Hepatocyte (in vitro differentiated cells): ENCODE results near the gene OBSL1. TPM values are rescaled to one million over a fixed set of nuclear protein-coding genes. Genes with fewer than 3 reads are reported as not detected.

Experiments
- DNase-seq: peaks from one replicate; pipeline ENCODE4 v3.0.0-alpha.2; 2016; ENCODE audit warnings: low spot score
- H2AFZ ChIP-seq: fragments of 200-600 bp; sonication (generic); 2 replicates; pipeline ENCODE4 v1.6.0; 2016; ENCODE audit warnings: antibody characterized with exemption, mild to moderate bottlenecking
- H3K27ac ChIP-seq: fragments of 200-600 bp; sonication (generic); 2 replicates; pipeline ENCODE4 v1.5.1; 2016; ENCODE audit warnings: mild to moderate bottlenecking
- H3K27me3 ChIP-seq: fragments of 200-600 bp; sonication (generic); 2 replicates; pipeline ENCODE4 v1.6.1; 2016
- H3K36me3 ChIP-seq: fragments of 200-600 bp; sonication (generic); replicated peaks from 2 replicates; pipeline ENCODE4 v1.5.1; 2016; ENCODE audit warnings: low read depth; ENCODE audit not compliant: insufficient read depth
- H3K4me1 ChIP-seq: fragments of 200-600 bp; sonication (generic); 2 replicates; pipeline ENCODE4 v1.5.1; 2016; ENCODE audit warnings: mild to moderate bottlenecking, moderate library complexity; ENCODE audit not compliant: insufficient read depth
- H3K4me2 ChIP-seq: fragments of 200-600 bp; sonication (generic); 2 replicates; pipeline ENCODE4 v1.6.0; 2016
- H3K4me3 ChIP-seq: fragments of 200-600 bp; sonication (generic); 2 replicates; pipeline ENCODE4 v1.5.1; 2016; ENCODE audit warnings: mild to moderate bottlenecking
- H3K79me2 ChIP-seq: fragments of 200-600 bp; sonication (generic); 2 replicates; pipeline ENCODE4 v1.6.0; 2017; ENCODE audit warnings: mild to moderate bottlenecking
- H3K9me2 ChIP-seq: fragments of 200-600 bp; sonication (generic); replicated peaks from 2 replicates; pipeline ENCODE4 v1.6.0; 2017; ENCODE audit warnings: mild to moderate bottlenecking; ENCODE audit not compliant: insufficient read depth
- H3K9me3 ChIP-seq: fragments of 200-600 bp; sonication (generic); 2 replicates; pipeline ENCODE4 v1.5.1; 2016; ENCODE audit warnings: low read depth, mild to moderate bottlenecking
- H4K20me1 ChIP-seq: fragments of 200-600 bp; sonication (generic); 2 replicates; pipeline ENCODE4 v1.6.0; 2016; ENCODE audit warnings: mild to moderate bottlenecking; ENCODE audit not compliant: insufficient read depth, poor library complexity, severe bottlenecking
- EZH2 ChIP-seq: fragments of 200-600 bp; sonication (generic); IDR thresholded peaks from 2 replicates; pipeline ENCODE4 v1.6.1; 2016; ENCODE audit warnings: antibody characterized with exemption, mild to moderate bottlenecking, borderline replicate concordance
- EZH2phosphoT487 ChIP-seq: fragments of 200-600 bp; sonication (generic); IDR thresholded peaks from one replicate; pipeline ENCODE4 v1.6.1; 2018; ENCODE audit warnings: antibody characterized with exemption, mild to moderate bottlenecking, low read depth, moderate library complexity; ENCODE audit not compliant: unreplicated experiment, severe bottlenecking
- whole genome bisulfite sequencing: methylation state at CpG from one replicate; pipeline ENCODE4 v1.1.6; 2016; ENCODE audit warnings: low lambda C conversion rate; ENCODE audit errors: missing lambda C conversion rate; 5-methylcytosine and 5-hydroxymethylcytosine counted together
- polyA plus RNA-seq: library from polyadenylated mRNA; unstranded; fragments of >200 nt; fragmentation: Nextera tagmentation; extraction: Ambion mirVana; gene quantifications from 2 replicates; pipeline ENCODE4 v1.2.1, GENCODE V29; 2016
- total RNA-seq: library from RNA; depleted of rRNA; stranded (reverse); fragments of >200 nt; gene quantifications from 2 replicates; pipeline ENCODE4 v1.2.3, GENCODE V29; 2014
- TF ChIP-seq, protein P1 (sequence below): fragments of 200-600 bp; sonication (generic); IDR thresholded peaks from 2 replicates; pipeline ENCODE4 v1.5.1; 2016; ENCODE audit warnings: antibody characterized with exemption, mild to moderate bottlenecking; ENCODE audit not compliant: poor library complexity

OBSL1 gene
- total and polyA plus RNA-seq, 2 experiments from 2014 or later, result 61.0 to 84.6 TPM

DNA sequence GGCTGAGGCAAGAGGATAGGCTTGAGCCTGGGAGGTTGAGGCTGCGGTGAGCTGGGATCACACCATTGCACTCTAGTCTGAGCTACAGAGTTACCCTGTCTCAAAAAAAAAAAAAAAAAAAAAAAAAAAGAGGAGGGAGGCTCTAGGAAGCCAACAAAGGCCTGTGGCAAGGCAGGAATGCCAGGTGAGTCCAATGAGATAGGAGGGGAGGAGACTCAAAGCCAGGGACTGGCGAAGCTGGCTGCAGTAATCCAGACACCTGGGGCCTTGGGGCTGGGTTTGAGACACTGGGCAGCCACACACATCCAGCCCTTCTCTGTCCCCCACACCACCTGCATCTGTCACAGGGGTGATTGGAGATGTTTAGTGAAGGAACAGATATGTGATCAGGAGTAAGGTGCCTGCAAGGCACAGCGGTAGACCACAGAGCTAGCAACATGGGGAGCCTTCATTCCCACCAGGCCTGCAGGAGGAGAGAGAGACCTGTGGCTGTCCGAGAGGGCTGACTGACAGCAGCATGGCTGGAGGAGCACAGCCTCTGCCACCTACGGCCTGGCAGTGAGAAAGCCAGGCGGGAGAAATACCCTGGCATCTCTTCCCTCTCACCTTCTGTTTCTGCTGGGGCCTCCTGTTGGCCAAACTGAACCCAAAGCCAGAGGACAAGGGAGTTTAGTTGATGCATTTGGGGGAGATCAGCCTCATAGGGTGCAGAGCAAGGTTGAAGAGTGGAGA, 37.2 kb downstream of the OBSL1 start:
- Histone ChIP-seq H3K27me3 (peaks cover 9% of the 10 kb centered on the region), H3K36me3 (no peaks in the 10 kb centered on the region), H3K4me2 (no peak overlapping the region), H4K20me1 (peaks cover 8% of the 10 kb centered on the region), H2AFZ (no peak overlapping the region), H3K9me2 (no peaks in the 10 kb centered on the region), H3K9me3 (no peaks in the 10 kb centered on the region), H3K4me3 (no peak overlapping the region), H3K79me2 (no peaks in the 10 kb centered on the region), H3K27ac (no peak overlapping the region), H3K4me1 (peaks cover 12% of the 10 kb centered on the region)
- TF ChIP-seq, protein P1, sequence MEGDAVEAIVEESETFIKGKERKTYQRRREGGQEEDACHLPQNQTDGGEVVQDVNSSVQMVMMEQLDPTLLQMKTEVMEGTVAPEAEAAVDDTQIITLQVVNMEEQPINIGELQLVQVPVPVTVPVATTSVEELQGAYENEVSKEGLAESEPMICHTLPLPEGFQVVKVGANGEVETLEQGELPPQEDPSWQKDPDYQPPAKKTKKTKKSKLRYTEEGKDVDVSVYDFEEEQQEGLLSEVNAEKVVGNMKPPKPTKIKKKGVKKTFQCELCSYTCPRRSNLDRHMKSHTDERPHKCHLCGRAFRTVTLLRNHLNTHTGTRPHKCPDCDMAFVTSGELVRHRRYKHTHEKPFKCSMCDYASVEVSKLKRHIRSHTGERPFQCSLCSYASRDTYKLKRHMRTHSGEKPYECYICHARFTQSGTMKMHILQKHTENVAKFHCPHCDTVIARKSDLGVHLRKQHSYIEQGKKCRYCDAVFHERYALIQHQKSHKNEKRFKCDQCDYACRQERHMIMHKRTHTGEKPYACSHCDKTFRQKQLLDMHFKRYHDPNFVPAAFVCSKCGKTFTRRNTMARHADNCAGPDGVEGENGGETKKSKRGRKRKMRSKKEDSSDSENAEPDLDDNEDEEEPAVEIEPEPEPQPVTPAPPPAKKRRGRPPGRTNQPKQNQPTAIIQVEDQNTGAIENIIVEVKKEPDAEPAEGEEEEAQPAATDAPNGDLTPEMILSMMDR, result no peak
- TF ChIP-seq EZH2, result no peak
- no peak for TF ChIP-seq EZH2phosphoT487
- WGBS, result 74% methylated on average over 6 of the region's 6 CpGs
- DNase-seq, result no peak

GRCh38 chr2:219532378-219532649, 39.0 kb downstream of the OBSL1 start:
- Histone ChIP-seq H3K4me3 (no peak overlapping the region), H3K9me3 (no peaks in the 10 kb centered on the region), H3K4me2 (no peak overlapping the region), H3K36me3 (no peaks in the 10 kb centered on the region), H3K27ac (no peak overlapping the region), H3K79me2 (no peaks in the 10 kb centered on the region), H4K20me1 (no peaks in the 10 kb centered on the region), H3K9me2 (no peaks in the 10 kb centered on the region), H3K4me1 (no peaks in the 10 kb centered on the region), H2AFZ (no peak overlapping the region), H3K27me3 (peaks cover 27% of the 10 kb centered on the region)
- no peak for DNase-seq
- WGBS, result 87% methylated on average over 8 of the region's 8 CpGs
- TF ChIP-seq, protein P1, result no peak
- no peak for TF ChIP-seq EZH2phosphoT487

GRCh38 chr2:219531639-219532377, 39.5 kb downstream of the OBSL1 start:
- Histone ChIP-seq H3K79me2 (no peaks in the 10 kb centered on the region), H3K9me2 (no peaks in the 10 kb centered on the region), H3K36me3 (no peaks in the 10 kb centered on the region), H3K4me3 (no peak overlapping the region), H3K27ac (no peak overlapping the region), H3K9me3 (no peaks in the 10 kb centered on the region), H2AFZ (no peak overlapping the region), H3K27me3 (peaks cover 29% of the 10 kb centered on the region), H3K4me1 (no peaks in the 10 kb centered on the region), H4K20me1 (no peaks in the 10 kb centered on the region), H3K4me2 (no peak overlapping the region)
- WGBS, result 85% methylated on average over 20 of the region's 20 CpGs
- no peak for DNase-seq
- TF ChIP-seq, protein P1, result no peak
- TF ChIP-seq EZH2 (no peak), EZH2phosphoT487 (no peak)
